HPDE6-E6E7 (cell line): Measurements from ENCODE around the gene TNS3.
"Not testable (repeated sequence)": the region's sequence is repeated elsewhere in the genome, so short reads cannot be mapped to it uniquely, and the experiment has no call there.

Source experiments
- DNase-seq: peaks from one replicate; pipeline ENCODE4 v3.0.0; 2011; ENCODE audit warnings: missing footprints; ENCODE audit errors: extremely low spot score

TNS3 gene

DNA sequence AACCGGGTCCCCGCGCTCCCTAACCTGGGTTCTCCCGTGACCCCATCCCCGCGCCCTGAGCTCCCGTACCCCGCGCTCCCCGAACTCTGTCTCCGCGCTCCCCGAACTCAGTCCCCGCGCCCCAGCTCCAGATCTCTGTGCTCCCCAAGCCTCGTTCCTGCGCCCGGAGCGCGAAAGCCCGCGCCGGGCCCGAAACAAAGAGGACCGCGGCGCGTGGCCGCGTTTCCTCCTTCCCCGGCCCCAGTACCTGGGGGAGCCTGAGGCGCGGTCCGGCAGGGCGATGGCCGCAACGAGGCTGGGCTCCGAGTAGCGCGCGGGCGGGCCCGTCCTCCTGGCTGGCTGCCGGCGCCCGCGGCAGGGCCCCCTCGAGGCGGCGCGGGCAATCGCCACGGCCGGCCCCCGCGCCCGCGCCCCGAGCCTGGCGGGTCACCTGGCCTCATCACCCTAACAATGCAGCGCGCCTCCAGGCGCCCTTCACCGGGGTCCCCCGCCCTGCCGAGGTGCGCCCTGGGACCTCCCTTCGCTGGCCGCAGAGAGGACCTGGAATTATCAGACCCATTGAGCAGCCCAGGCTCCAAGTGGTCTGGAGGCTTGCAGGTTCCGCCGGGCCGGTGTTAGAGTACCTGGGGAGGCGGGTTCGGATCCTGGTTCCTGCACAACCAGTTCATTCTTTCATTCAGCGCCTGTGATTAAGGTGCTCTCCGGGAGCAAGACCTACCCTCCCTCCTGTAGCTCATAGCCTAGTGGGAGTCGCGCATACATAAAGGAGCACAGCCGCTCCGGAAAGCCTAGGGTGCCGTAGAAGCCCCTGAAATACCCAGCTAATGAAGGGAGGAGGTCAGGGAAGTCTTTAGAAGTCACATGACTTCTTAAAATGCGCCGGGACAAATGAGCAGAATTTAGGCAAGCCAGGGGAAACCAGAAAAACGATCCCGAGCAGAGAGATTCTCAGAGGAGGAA, at the start of gene TNS3:
Gene TNS3 (minus strand): TSS at position 308 of the 960 bp plus-strand sequence. CDS start 142,475 bp downstream, outside the sequence.
- no peak for DNase-seq

DNA sequence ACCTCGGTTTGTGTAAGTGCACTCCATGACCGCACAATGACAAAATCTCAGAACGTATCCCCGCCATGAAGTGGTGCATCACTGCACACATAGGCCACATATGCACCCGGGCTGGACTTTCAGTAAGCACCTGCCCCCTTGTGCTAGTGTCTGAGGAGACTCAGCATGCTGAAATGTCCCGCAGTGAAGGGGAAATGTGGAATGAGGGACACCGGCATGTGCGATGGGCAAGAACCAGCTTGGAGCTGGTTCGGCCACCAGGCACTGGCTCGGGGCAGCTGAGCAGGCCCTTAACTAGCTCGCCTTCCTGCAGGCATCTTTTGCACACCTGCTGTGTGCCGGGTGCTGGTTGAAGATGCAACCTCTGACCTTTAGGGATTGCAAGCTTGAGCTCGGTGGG, 49.8 kb upstream of the TNS3 start:
- no peak for DNase-seq

DNA sequence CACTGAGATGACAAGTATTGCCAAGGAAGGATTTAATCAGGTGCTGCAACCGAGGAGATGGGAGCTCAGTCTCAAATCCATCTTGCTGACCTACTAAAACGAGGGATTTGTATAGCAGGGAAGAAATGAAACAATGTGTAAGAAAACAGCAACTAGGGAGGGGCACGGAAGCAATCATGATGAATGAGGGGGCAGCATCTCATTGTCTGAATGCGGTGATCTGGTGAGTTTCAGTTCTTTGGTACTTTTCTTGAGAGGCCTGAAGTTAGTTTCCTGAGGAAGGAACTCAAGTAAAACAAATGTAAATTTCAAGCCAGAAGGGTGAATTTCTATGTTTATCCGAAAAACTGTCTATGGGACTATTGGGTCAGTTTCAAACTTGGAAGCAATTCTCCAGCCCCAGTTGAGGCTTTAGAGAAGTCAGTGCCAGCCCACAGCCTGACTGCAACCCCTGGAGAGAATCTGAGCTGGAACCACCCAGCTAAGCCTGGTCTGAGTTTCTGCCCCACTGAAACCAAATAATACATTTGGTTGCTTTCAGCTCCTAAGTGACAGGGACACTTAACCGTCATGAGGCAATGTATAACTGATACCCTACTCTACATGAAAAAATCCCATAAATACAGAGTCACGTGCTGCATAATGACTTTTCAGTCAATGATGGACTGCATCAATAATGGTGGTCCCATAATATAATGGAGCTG, 45.8 kb upstream of the TNS3 start:
- DNase-seq = no peak

DNA sequence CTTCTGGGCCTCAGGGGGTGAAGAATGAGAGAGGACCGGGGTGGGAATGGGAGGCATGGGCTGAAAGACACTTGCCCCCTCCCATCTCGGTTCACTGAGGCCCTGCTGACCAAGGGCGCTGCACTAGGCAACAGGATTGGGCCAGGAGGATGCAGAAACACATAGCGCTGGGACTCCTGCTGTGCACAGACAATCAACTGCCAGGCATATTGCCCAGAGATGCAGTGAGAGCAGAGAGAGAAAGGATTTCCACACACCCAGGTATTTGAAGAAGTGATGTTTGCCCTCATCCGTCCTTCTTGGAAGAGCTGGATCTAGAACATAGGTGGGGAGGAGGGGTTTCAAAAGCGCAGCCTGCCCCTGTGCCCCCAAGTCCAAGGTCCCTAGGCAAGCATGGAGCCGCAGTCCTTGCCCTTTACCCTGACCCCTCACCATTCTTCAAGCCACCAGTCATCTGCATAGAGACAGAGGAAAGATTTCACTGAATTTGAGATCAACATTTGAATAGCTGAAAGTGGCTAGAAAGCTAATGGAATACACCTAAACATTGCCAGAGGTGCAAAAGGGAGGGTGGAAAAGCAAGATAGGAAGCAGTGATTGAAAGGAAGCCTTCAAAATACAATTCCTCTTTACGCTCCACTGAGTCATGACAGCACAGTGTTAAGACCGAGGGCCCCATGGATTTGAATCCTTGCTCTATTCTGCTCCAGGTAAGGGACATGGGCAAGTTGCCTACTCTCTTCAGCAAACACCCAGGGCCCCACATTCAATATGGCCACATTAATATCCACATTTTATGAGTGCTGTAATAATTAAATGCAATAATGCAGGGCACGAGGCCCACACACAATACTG, 44.2 kb upstream of the TNS3 start:
- DNase-seq = no peak

DNA sequence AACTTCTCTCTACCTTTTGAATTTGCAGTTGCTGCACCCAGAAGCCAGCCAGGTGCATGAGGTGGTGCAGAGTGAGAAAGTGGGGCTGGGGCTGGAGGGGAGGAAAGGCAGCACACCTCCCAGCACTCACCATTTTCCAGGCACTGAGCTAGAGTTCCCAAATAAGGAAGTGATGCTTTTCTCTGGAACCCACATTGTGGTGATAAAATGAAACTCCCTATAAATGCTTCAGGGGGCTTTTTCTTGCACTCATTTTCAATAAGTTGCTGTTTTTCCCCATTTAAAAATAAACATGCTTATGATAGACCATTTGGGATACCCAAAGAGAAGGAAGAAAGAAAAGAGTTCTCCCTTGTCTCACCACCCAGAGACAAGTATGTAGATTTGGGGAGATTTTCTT, 42.8 kb upstream of the TNS3 start:
- DNase-seq = no peak

DNA sequence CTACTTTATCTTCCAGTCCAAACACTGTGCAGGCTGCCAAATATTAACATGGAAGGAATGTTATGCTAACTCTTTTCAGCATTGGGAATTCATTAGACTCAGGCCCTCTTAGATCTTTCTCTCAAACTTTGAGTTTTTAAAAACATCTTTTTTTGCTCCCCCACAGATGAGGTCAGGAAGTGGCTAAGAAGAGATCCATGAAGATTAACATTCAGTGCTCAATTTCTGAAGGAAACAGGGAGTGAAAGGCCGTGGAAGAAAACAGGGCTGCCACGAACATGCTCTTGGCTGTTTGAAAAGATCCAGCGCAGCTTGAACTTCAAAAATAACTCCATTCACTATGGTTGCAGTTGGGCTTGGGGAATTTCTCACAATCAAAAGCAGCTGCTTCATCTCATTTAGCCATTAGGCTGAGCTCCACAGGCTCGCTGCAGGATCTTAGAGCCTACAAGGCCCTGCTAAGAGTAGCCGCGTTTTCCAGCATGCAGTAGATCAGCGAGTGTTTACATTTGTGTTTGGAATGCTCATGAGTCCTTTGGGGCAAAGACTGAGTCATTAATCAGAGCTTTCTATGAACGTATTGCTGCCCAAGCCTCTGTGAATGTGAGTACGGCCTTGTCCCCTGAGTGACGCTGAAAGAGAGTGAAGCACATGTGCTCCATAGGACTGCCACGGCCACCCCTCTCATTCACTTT, 41.2 kb upstream of the TNS3 start:
- no peak for DNase-seq

DNA sequence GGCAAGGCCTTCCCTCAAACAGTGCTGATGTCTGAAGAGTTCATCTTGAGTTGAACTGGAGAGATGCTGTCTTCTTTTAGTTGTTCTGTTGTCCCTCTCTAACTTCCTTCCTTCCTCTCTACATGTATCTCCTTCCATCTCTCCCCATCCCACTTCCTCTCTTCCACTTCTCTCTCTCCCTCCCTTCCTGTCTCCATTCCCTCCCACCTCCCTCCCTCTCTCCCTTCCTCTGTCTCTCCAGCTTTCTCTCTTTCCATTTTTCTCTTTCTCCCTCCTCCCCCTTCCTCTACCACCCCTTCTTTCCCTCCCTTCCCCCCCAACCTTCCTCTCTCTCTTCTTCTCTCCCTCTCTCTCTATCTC, 40.7 kb upstream of the TNS3 start:
- no peak for DNase-seq

DNA sequence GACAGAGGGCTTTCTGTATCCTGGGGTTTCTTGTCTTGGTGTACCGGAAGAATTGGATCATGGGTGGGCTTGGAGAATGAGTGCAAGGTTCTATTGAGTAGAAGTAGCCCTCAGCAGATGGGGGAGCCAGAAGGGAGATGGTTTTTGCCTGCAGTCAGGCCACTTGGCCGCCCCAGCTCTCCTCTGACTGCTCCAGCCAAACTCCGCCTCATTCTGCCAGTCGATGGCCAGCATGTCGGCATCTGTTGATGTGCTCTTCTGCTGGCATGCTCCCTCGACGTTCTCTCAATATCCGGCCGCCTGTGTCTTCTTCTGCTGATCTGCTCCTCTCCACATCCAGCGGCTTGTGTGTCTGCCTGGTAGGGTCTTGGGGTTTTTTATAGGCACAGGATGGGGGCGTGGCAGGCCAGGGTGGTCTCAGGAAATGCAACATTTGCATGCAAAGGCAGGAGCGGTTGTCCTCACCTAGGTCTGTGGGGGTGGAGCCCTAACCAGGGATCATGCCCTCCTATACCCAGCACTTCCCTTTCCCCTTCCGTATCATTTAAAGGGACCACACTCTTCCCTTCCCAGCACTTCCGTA, 40.2 kb upstream of the TNS3 start:
- DNase-seq = no peak

DNA sequence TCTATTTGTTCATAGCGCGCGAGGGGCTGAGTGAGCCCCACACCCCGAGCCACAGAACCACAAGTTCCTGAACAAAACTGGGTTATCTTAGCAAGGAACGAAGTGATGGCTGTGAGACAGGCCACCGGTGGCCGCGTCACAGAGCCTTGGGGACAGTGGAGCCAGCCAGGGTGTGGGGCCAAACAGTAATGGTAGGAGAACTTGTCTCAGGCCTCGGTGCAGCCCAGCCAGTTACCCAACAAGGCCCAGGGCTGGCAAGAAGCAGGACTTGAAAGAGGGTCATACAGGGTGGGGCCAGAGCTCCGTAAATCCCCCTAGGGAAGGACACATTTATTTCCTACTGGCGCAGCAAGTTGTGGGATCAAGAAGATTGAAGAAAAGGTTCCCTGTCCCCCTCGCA, 39.4 kb upstream of the TNS3 start:
- no peak for DNase-seq

DNA sequence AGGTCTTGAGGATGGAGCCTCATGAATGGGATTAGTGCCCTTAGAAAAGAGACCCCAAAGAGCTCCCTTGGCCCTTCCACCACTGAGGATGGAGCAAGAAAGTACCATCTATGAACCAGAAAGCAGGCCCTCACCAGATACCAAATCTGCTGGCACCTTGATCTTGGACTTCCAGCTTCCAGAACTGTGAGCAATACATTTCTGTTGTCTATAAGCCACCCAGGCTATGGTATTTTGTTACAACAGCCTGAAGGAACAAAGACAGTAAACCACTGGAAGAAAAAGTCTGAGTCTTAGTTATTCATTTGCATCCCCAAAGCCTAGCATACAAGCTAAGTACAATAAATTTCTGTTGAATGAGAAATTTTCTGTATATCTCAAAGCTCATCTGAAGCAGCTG, 37.9 kb upstream of the TNS3 start:
- DNase-seq = no peak

DNA sequence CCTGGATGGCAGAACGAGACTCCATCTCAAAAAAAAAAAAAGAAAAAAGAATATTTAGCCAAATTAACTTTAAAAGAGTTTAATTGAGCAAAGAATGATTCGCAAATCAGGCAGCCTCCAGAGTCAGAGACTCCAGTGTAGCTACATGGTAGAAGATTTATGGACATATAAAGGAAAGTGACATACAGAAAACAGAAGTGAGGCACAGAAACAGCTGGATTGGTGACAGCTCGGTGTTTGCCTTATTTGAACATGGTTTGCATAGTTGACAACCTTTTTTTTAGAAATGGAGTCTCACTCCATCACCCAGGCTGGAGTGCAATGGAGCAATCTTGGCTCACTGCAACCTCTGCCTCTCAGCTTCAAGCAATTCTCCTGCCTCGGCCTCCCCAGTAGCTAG, 35.2 kb upstream of the TNS3 start:
- DNase-seq = no peak

DNA sequence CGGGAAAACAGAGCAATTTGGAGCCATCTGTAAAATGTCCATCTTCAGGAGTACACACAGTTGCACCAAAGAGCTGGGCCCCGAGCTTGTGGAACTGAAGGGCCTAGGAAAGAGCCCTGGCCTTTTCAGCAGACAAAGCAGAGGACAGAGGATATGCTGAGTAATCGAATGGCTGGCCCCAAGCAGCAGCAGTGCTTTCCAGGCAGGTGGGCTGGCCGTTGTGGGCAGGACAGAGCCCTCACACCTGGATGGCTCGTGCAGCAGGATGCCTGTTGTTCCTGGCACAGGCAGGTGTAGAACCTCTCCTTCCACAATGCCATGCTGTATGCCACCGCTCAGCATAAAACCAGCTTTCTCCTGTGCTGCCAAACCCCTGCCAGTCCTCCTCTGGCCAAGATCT, 32.5 kb upstream of the TNS3 start:
- DNase-seq = no peak

DNA sequence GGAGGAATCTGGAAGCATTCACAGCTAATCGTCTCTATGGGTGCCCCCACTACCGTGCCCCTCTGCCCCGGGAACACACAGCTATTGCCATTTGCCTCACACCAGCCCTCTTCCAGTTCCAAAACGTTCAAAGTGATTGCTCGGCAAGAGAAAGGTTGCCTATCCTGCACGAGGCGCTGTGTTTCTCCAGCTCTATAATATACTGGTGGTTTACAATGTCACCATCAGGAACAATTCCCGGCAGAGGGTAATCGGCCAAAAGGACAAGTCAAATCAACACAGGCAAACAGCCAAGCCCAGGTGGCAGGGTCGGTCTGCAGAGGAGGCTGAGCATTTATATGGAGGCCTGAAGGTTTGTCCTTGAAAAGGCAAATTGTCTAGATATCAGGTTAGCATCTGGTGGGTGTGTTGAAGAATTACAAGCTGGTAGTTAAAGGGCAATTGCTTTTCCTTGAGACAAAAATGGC, 29.2 kb upstream of the TNS3 start:
- no peak for DNase-seq

DNA sequence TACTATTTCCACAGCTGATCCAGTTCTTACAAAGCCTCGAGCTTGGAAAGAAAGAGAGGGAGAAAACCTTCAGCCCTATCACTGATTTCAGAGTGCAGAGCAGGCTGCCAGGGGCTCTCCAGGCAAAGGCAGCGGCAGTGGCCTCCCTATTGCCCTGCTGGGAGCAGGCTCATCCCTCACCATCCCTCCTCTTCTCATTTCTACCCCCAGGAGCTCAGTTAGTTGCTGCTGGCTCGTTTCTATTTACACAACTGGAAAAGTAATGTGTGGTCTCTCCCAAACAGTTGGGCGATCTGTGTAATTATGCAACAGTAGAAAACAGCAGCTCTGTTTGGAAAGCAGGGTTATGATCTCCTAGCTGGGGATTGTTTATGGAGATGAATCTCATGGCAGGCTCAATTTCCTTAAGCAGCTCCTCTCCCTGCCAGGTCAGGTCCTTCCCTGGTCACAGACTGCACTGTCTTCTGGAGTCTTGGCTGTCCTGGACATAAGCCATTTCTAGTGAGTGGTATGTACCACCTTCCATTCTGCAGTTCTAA, 28.7 kb upstream of the TNS3 start:
- DNase-seq = no peak

DNA sequence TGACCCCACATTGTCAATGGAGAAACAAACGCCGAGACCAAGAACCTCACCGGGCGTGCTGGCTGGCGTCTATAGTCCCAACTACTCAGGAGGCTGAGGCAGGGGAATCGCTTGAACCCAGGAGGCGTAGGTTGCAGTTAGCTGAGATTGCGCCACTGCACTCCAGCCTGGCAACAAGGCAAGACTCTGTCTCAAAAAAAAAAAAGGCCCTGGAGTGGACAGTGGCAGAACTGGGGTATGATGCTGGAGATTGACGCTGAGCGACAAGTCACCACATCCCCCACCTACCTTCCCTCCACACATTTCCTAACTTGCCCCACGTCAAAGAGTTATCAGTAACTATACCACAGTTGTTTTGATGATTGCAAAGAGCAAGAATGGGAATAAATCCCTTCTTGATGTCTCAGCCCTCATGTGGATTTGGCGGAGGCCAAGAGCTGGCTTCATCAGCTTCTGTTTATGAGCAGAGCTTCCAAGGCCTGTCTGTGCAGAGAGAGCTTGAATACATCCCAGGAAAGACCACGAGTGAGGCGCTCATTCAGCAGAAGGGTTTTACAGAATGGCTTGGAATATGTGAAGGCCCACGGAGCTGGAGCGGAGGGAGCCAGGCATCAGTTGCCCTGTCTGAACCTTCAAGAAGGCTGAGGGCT, 28.0 kb upstream of the TNS3 start:
- DNase-seq = no peak

DNA sequence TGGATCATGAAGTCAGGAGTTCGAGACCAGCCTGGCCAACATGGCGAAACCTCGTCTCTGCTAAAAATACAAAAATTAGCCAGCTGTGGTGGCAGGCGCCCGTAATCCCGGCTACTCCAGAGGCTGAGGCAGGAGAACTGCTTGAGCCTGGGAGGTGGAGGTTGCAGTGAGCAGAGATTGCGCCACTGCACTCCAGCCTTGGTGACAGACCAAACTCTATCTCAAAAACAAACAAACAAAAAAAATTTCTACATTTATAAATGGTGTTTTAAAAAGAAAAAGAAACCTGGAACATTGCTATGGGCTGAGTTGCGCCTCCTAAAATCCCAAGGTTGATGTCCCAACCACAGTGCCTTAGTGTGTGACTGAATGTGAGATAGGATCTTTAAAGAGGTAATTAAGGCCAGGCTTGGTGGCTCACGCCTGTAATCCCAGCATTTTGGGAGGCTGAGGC, 24.7 kb upstream of the TNS3 start:
- DNase-seq = not testable (repeated sequence)

DNA sequence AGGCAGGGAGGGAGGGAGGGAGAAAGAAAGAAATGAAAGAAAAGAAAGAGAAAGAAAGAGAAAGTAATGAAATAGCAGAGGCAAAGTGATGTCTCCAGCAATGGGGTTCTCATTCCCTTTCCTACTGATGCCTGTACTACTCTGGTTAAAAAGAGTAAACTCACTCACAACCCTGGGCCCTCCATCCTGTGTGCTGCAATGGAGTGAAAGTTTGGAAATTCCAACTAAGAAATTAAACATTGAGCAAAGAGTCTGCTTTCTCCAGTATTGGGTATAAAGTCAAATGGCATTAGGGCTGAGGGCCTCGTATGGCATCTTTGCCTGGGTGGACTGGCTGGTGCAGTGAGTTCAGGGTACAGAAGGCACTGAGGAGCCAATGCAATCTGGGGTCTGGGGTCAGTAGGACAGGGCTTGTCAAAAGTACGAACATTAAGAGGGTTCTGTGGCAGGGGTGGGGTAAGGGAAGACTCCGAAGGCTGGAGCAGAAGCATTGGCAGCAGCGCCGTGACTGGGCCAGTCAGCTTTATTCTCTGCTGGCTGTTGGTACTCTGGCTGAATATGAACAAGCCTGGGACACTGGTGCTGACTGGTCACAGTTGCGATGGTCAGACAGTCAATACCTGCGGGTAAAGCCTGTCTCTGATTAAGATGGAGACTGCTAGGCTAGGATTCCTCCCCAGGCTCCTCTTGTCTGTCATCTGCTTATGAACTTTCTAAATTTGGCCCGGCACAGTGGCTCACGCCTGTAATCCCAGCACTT, 24.1 kb upstream of the TNS3 start:
- DNase-seq = no peak

DNA sequence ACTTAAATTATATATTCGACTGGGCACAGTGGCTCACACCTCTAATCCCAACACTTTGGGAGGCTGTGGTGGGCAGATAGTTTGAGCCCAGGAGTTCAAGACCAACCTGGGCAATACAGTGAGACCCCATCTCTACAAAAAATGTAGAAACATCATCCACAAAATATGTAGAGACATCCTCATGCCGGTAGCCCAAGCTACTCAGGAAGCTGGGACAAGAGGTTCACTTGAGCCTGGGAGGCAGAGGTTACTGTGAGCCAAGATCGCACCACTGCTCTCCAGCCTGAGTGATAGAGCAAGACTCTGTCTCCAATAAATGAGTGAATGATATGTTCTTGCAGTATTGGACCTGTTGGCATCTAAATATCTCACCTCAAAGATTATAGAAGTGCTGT, 22.6 kb upstream of the TNS3 start:
- no peak for DNase-seq

DNA sequence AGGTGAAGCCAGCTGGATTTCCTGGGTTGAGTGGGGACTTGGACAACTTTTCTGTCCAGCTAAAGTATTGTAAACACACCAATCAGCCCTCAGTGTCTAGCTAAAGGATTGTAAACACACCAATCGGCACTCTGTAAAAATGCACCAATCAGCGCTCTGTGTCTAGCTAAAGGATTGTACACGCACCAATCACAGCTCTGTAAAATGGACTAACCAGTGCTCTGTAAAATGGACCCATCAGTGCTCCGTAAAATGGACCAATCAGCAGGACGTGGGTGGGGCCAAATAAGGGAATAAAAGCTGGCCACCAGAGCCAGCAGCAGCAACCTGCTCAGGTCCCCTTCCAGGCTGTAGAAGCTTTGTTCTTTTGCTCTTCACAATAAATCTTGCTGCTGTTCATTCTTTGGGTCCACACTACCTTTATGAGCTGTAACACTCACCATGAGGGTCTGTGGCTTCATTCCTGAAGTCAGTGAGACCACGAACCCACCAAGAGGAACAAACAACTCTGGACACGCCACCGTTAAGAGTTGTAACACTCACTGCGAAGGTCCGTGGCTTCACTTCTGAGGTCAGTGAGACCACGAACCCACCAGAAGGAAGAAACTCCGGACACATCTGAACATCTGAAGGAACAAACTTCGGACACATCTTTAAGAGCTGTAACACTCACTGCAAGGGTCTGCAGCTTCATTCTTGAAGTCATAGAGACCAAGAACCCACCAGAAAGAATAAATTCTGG, 21.8 kb upstream of the TNS3 start:
- not testable (repeated sequence) for DNase-seq
